Retina (tissue), 1 donor: ENCODE results near the gene SLC29A2.

ENCODE experiments used
- DNase-seq: peaks from one replicate; pipeline ENCODE4 v3.0.0-alpha.2; 2016

SLC29A2 gene

DNA sequence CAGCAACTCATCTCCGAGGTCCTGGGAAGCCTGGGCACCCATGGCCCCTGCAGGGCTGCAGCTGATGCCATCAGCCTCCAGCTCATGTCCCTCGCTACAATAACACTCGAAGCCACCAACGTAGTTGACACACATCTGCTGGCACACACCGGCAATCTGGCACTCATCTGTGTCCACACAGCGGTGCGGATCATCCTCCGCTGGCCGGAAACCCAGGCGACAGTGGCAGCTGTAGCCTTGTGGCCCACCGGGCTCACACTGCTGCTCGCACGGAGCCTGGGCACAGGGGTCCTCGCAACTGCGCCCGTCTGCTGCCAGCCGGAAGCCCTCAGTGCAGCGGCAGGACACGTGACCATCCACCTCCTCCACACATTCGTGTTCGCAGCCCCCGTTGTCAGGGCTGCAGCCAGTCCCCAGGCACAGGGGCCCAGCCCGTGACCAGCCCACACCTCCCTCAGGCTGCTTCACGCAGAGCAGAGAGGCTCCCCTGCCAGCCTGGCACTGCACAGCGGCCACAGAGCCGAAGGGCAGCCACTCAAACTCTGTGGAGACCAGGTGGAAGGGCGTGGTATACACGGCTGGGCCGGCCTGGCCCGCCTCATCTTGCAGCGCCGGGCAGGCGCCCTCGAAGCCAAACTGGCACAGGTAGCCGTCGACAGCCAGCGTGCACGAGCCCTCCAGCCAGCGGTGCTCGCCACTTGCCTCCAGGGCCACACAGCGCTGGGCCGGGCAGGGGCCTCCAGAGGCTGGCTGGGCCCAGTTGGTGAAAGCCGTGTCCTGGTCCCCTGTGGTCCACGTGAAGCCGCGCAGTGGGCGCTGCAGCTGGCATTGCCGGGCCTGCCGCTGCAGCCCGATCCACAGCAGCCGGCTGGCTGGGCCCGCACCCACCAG is 55.4 kb downstream of the SLC29A2 start:
- peak; percentile 57 for DNase-seq

DNA sequence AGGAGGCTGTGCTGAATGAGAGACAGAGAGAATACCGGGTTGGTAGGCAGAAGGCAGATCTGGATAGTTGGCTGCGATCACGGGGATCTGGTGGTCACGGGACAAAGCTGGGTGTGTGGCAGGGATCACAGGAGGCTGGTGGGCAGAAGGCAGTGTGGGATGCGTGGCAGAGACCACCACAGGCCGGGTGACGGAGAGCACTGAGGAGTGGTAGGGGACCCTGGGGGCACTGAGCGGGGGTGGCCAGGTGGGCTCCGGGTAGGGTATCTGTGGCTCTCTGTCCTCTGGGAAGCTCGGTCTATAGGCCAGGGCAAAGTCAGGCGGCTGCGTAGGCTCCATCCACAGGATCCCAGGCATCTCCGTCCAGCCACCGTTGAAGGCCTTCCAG is 56.1 kb downstream of the SLC29A2 start:
- DNase-seq: no peak

GRCh38 chr11:66314561-66315497 is 56.7 kb downstream of the SLC29A2 start:
- DNase-seq: no peak

DNA sequence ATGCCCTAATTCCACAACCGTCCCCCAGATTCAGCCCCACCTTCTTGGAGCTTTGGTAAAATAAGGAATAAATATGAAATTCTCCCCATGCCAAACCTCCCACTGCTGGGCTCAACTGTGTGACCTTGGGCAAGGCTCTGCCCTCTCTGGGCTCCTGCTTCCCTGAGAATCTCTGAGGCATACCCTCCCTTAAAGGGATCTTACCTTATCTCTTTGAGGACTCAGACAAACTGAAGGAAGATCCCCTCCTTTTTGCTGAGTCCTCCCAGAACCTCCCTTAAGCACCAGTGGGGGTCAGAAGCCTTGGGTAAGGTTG is 57.4 kb downstream of the SLC29A2 start:
- DNase-seq: no peak

DNA sequence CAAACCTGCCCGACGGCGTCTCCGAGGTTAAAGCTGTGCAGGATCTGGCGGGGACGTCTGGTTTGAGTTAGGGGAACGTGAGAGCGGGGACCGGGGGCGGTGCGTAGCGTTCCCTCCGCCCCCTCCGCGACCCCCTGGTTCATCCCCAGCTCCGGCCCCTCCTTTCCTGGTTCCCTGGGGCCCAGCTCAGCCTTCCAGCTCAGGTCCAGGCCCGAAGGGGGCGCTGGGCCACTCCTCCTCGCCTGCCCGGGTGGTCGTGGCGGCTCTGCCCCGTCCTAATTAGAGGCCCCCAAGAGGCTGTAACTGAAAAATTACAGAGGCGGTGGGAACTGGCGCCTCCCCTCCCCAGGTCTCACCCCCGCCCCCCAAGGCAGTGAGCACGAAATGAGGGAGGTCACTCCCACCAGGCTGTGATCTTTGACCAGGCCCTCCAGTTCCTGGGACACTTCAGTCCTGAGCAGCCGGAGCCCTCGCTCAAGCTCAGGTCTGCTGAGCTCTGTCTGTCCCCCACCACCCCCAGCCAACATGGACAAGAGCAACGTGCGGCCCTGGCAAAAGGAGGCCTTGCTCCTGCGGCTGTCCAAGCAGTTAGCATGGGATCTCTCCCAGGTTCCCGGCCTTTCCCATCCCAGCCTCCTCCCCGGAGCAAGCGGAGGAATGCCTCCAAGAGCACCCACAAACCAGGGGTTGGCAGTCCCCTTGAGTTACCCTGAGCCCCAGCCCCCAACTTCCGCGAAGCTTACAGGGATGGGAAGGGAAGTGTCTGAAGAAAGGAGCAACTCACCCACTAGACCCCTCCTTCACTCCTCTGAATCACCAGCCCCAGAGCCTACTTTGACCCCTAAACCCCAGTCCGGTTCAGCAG is 58.0 kb downstream of the SLC29A2 start:
- peak; percentile 91 for DNase-seq

DNA sequence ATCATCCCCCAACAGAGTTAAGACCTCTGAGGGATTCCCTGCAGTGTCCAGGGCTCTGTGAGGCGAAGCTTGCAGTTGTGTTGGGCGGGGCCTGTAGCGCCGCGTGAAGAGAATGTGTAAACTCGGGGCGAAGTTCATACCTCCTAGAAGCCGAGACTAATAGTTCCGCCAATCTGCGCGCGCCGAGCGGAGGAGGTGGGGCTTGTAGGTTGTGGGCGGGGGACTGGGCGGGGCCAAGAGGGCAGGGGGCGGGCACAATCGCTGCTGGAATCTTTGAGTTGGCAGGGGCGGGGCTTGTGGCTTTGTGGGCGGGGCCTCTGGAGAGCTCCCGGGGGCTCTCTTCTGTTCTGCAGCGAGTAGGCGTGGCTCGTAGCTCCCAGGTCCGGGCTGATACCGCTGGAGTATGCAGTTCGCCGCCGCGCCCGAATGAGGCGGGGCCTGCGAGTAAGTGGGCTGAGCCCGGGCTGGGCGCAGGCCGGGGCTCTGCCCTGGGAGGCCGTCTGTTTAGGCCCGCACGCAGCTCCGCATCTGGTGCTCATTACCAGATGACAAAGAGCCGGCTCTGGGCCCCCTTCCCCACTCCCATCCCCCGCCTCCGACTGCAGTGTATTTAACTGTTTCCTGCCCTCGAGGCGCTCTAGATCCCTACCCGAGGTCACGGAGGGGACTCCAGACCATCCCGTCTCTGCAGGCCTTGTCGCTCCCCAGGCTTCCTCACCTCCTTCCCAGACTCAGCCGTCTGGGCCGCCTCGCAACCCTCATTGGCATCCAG is 58.8 kb downstream of the SLC29A2 start:
- peak; percentile 92 for DNase-seq
